GM20000 (cell line): ENCODE results near the gene KLK7.

Experiments
- DNase-seq: peaks from one replicate; pipeline ENCODE4 v3.0.0; 2012; ENCODE audit warnings: low spot score
- TF ChIP-seq, protein P1 (sequence below): IDR thresholded peaks from 2 replicates; pipeline ENCODE4 v1.5.1; 2012; ENCODE audit warnings: mild to moderate bottlenecking, control low read depth; ENCODE audit errors: extremely low read depth, missing control alignments

KLK7 gene

GRCh38 chr19:51010066-51010795 is 26.5 kb upstream of the KLK7 start:
- DNase-seq, result no peak

GRCh38 chr19:51009061-51009891 is 25.6 kb upstream of the KLK7 start:
- no peak for DNase-seq
- TF ChIP-seq, protein P1, sequence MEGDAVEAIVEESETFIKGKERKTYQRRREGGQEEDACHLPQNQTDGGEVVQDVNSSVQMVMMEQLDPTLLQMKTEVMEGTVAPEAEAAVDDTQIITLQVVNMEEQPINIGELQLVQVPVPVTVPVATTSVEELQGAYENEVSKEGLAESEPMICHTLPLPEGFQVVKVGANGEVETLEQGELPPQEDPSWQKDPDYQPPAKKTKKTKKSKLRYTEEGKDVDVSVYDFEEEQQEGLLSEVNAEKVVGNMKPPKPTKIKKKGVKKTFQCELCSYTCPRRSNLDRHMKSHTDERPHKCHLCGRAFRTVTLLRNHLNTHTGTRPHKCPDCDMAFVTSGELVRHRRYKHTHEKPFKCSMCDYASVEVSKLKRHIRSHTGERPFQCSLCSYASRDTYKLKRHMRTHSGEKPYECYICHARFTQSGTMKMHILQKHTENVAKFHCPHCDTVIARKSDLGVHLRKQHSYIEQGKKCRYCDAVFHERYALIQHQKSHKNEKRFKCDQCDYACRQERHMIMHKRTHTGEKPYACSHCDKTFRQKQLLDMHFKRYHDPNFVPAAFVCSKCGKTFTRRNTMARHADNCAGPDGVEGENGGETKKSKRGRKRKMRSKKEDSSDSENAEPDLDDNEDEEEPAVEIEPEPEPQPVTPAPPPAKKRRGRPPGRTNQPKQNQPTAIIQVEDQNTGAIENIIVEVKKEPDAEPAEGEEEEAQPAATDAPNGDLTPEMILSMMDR, result no peak

More at GRCh38 chr19:51010066-51010795, 26.5 kb upstream of the KLK7 start:
- TF ChIP-seq, protein P1, result no peak

DNA sequence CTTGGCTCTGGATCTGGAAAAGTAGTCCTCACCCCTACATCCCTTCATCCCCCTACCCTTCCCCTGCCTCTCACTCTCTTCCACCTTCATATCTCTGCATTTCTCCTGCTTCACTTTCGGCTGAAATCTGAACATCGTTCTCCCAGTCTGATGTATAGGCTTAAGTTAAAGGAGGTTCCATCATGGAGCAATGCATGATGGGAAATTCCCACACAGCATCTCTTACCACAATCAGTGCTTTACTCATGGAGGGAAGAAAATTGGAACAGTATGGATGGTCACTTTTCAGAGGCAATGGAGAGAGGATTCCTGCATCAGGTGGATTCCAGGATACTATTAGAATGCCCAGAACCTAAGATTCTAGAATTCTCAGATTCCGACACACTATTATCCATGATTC is 23.8 kb upstream of the KLK7 start:
- TF ChIP-seq, protein P1, result no peak
- DNase-seq, result no peak

DNA sequence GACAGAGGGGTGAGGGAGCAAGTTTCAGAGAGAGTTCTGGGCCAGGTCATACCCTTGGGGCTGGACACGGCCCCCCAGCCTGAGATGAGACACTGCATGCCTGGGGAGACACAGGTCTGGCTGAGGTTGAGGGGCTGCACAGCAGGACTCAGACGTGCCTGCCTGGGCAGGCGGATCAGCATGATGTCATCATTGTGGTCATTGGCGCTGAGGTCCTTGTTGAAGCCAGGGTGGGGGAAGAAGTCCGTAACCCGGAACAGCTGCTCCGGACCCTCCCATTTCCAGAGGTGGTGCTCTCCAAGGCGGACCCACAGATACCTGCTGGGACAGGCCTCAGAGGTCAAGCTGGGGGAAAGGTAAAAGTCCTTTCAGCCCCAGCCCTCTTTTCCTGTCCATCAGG is 22.7 kb upstream of the KLK7 start:
- TF ChIP-seq, protein P1, result no peak
- DNase-seq, result no peak

DNA sequence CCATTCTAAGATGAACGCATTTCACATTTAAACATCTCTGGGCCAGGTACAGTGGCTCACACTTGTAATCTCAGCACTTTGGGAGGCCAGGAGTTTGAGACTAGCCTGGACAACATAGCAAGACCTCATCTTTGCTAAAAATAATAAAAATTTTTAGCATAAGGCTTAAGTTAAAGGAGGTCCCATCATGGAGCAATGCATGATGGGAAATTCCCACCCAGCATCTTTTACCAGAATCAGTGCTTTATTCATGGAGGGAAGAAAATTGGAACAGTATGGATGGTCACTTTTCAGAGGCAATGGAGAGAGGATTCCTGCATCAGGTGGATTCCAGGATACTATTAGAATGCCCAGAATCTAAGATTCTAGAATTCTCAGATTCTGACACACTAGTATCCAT is 21.5 kb upstream of the KLK7 start:
- TF ChIP-seq, protein P1, result no peak
- DNase-seq, result no peak

DNA sequence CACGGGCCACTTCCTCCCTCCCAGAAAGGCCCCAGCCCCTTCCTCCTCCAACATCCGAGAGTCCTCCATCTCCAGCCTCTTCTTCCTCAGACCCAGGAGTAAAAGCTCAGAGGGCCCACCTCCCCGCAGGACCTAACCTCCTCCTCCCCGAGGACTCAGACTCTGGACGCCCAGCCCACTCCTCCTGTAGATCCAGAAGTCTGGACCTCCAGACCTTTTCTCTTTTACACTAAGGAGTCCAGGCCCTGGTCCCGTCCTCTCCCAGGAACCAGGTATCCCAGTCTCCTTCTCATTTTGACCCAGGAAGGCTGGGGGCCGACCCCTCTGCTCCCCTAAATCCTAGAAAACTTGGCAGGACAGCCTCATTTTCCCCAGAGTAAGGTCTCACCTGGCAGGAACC is 19.6 kb upstream of the KLK7 start:
- TF ChIP-seq, protein P1, result no peak
- DNase-seq, result no peak
